GM12878 (cell line): ENCODE data around the gene DNAJC27. TPM values are rescaled to one million over a fixed set of nuclear protein-coding genes. Genes with fewer than 3 reads are reported as not detected.

ENCODE experiments used
- ATAC-seq: fragments of 200-7000 bp; cut with Tn5 transposase; 3 replicates; pipeline ENCODE4 v1.9.1; 2020; ENCODE audit warnings: mild to moderate bottlenecking, moderate library complexity
- BruUV-seq: library from RNA; stranded (reverse); fragments of 400-500 nt; replicated peaks from 2 replicates; lab custom pipeline; 2021; lab: Mats Ljungman, UMichigan
- CTCF ChIA-PET: fragments of 300-600 bp; sonication (Branson Sonifier 250); formaldehyde crosslinking; extraction: SDS; loops from one replicate; lab custom pipeline; 2021; ENCODE audit warnings: inconsistent platforms; lab: Yijun Ruan, JAX
- POLR2A ChIA-PET: fragments of 350-600 bp; formaldehyde crosslinking; extraction: SDS; loops from one replicate; lab custom pipeline; 2021; ENCODE audit warnings: inconsistent platforms; lab: Charles Lee
- RAD21 ChIA-PET: fragments of 300-600 bp; sonication (Branson Sonifier 250); formaldehyde crosslinking; loops from one replicate; lab custom pipeline; 2023; ENCODE audit warnings: antibody characterized with exemption; ENCODE audit not compliant: unreplicated experiment; lab: Charles Lee
- SMC1A ChIA-PET: fragments of 300-600 bp; sonication (Branson Sonifier 250); formaldehyde crosslinking; loops from one replicate; lab custom pipeline; 2023; ENCODE audit not compliant: unreplicated experiment, uncharacterized antibody; lab: Charles Lee
- DNase-seq: peaks from one replicate; pipeline ENCODE4 v3.0.0-alpha.2; 2011; ENCODE audit warnings: low read depth, low spot score
- FAIRE-seq: peaks from 3 replicates; lab custom pipeline; 2011; peaks lifted over from hg19 to GRCh38; lab: Jason Lieb, UNC
- H2AFZ ChIP-seq: 2 replicates; pipeline ENCODE4 v1.6.0; 2011; ENCODE audit warnings: low read depth, low read length, control low read depth; ENCODE audit not compliant: control insufficient read depth
- H3K27ac ChIP-seq: 2 replicates; pipeline ENCODE4 v1.5.1; 2011; ENCODE audit warnings: control low read depth; ENCODE audit not compliant: control insufficient read depth, insufficient read depth
- H3K27me3 ChIP-seq, 2 experiments: replicated peaks in 1 of 2; 2 replicates each; pipeline versions ENCODE4 v1.6.0 to v1.6.1; 2011; ENCODE audit warnings: low read length in 1 of 2; ENCODE audit not compliant: control insufficient read depth in 2 of 2, insufficient read depth in 2 of 2
- H3K36me3 ChIP-seq, 2 experiments: 2 replicates each; pipeline ENCODE4 v1.5.1; 2011; ENCODE audit warnings: low read length in 1 of 2; ENCODE audit not compliant: control insufficient read depth in 2 of 2, insufficient read depth in 2 of 2
- H3K4me1 ChIP-seq: 2 replicates; pipeline ENCODE4 v1.6.1; 2011; ENCODE audit warnings: mild to moderate bottlenecking, low read length, moderate library complexity, mixed read lengths; ENCODE audit not compliant: control insufficient read depth, insufficient read depth
- H3K4me2 ChIP-seq: 2 replicates; pipeline ENCODE4 v1.6.0; 2011; ENCODE audit warnings: control low read depth; ENCODE audit not compliant: control insufficient read depth, insufficient read depth
- H3K4me3 ChIP-seq: fragments of 200-600 bp; sonication (generic); 2 replicates; pipeline ENCODE4 v1.5.1; 2016
- H3K79me2 ChIP-seq: 2 replicates; pipeline ENCODE4 v1.6.0; 2011; ENCODE audit warnings: low read length; ENCODE audit not compliant: control insufficient read depth, insufficient read depth
- H3K9ac ChIP-seq: 2 replicates; pipeline ENCODE4 v1.8.0; 2011; ENCODE audit warnings: low read length, control low read depth, mixed read lengths; ENCODE audit not compliant: control insufficient read depth, insufficient read depth
- H3K9me3 ChIP-seq: replicated peaks from 3 replicates; pipeline ENCODE4 v1.5.1; 2011; ENCODE audit warnings: mild to moderate bottlenecking, low read length; ENCODE audit not compliant: control insufficient read depth, insufficient read depth
- H4K20me1 ChIP-seq: 2 replicates; pipeline ENCODE4 v1.6.0; 2011; ENCODE audit not compliant: control insufficient read depth, insufficient read depth
- E2F8 ChIP-seq: fragments of 450-650 bp; IDR thresholded peaks from 2 replicates; pipeline ENCODE4 v1.6.1; 2018; ENCODE audit warnings: mild to moderate bottlenecking, low read depth, moderate library complexity; ENCODE audit not compliant: partially characterized antibody
- FOXM1 ChIP-seq: IDR thresholded peaks from 2 replicates; pipeline ENCODE4 v1.6.1; 2012; ENCODE audit warnings: low read depth, mild to moderate bottlenecking, inconsistent platforms, low read length, moderate library complexity
- GABPA ChIP-seq: IDR thresholded peaks from 2 replicates; pipeline ENCODE4 v1.6.1; 2014; ENCODE audit warnings: antibody characterized with exemption, low read depth, mild to moderate bottlenecking, inconsistent platforms
- IRF5 ChIP-seq: fragments of 450-650 bp; IDR thresholded peaks from 2 replicates; pipeline ENCODE4 v1.6.1; 2017; ENCODE audit warnings: borderline replicate concordance
- JUNB ChIP-seq: IDR thresholded peaks from 2 replicates; pipeline ENCODE4 v1.6.1; 2016; ENCODE audit warnings: antibody characterized with exemption, mild to moderate bottlenecking
- JUND ChIP-seq: IDR thresholded peaks from 2 replicates; pipeline ENCODE4 v1.6.1; 2012; ENCODE audit warnings: low read depth, mild to moderate bottlenecking, low read length, improper control_type of control experiment, moderate library complexity
- NBN ChIP-seq: fragments of 450-650 bp; IDR thresholded peaks from 2 replicates; pipeline ENCODE4 v1.6.1; 2016
- SPI1 ChIP-seq: IDR thresholded peaks from 2 replicates; pipeline ENCODE4 v1.6.1; 2011; ENCODE audit warnings: low read depth, mild to moderate bottlenecking, low read length, moderate library complexity, borderline replicate concordance; ENCODE audit not compliant: insufficient read depth
- STAT3 ChIP-seq: IDR thresholded peaks from 2 replicates; pipeline ENCODE4 v1.6.1; 2011; ENCODE audit warnings: low read depth, low read length, improper control_type of control experiment
- ZNF592 ChIP-seq: fragments of 450-650 bp; IDR thresholded peaks from 2 replicates; pipeline ENCODE4 v1.6.1; 2017; ENCODE audit warnings: mild to moderate bottlenecking, moderate library complexity
- WGBS: methylation state at CpG from one replicate; pipeline ENCODE4 v1.1.6; 2016; ENCODE audit warnings: low lambda C conversion rate; ENCODE audit not compliant: insufficient replicate concordance, insufficient coverage; ENCODE audit errors: missing lambda C conversion rate; 5-methylcytosine and 5-hydroxymethylcytosine counted together
- in situ Hi-C: fragments of 300-500 bp; cut with MboI; formaldehyde crosslinking; loops from 9 replicates; pipeline ENCODE4 v1.14.3; 2018; ENCODE audit warnings: mixed read lengths
- intact Hi-C: fragments of 100-400 bp; cut with micrococcal nuclease; formaldehyde crosslinking; loops from one replicate; pipeline ENCODE4 v1.14.2; 2022; ENCODE audit not compliant: unreplicated experiment
- polyA plus RNA-seq, 11 experiments: library from polyadenylated mRNA; depleted of rRNA in 4 of 11; unstranded in 6 of 11; stranded (reverse) in 5 of 11; fragments of >200 nt; fragmentation: Nextera tagmentation in 4 of 11; fragmentation: Illumina TruSeq in 1 of 11; extraction: Ambion mirVana in 4 of 11; extraction: Trizol in 1 of 11; gene quantifications; 1 replicate in 1 of 11; 2 replicates in 10 of 11; pipeline versions ENCODE4 v1.2.1 to v1.2.3, GENCODE V29; 2011 to 2016; ENCODE audit warnings: inconsistent platforms in 2 of 11, missing spikeins in 2 of 11, low read depth in 1 of 11
- total RNA-seq, 4 experiments: library from RNA; depleted of rRNA in 3 of 4; stranded (reverse); fragments of >200 nt in 3 of 4; fragmentation: Illumina TruSeq in 1 of 4; extraction: Trizol in 1 of 4; gene quantifications; 2 replicates each; pipeline versions ENCODE4 v1.2.1 to v1.2.3, GENCODE V29; 2013 to 2021

Gene DNAJC27
- total and polyA plus RNA-seq, 10 of the 15 experiments (the other 5 are each of a cell fraction or from before 2014, with no cell fraction given): 0.95 to 9.6 (median 3.7) TPM

GRCh38 chr2:24910245-24910644 is 61.5 kb downstream of the DNAJC27 start:
- Histone ChIP-seq H3K27me3 (no peaks in the 10 kb centered on the region), H3K9me3 (peaks cover 4% of the 10 kb centered on the region; the same call in 2 of the 3 replicates), H4K20me1 (no peaks in the 10 kb centered on the region; the same call in 1 of the 2 replicates), H3K4me1 (no peaks in the 10 kb centered on the region), H3K36me3 (peaks cover 5 to 10% of the 10 kb centered on the region in 2 experiments; a peak in 3 of 4 replicates), H3K79me2 (peaks cover 8% of the 10 kb centered on the region), H3K4me3 (no peak overlapping the region), H3K4me2 (no peak overlapping the region), H3K27ac (no peak overlapping the region), H3K9ac (no peak overlapping the region), H2AFZ (no peak overlapping the region)
- FAIRE-seq: peak; percentile 41
- no TSS peak for BruUV-seq
- DNase-seq: no peak
- TF ChIP-seq NBN (no peak), ZNF592 (no peak), STAT3 (no peak), FOXM1 (no peak), JUND (no peak), GABPA (no peak), E2F8 (no peak), JUNB (no peak), IRF5 (no peak), SPI1 (no peak)
- ChIA-PET SMC1A (interaction anchor here (1.1 kb wide), 1 partner anchor 24 kb away, joined by 3 read pairs; no protein-coding TSS in a partner anchor), RAD21 (no interaction called here), POLR2A (no interaction called here), CTCF (no interaction called here)
- ATAC-seq: no peak
- intact Hi-C loops (no loop called here), in situ Hi-C loops (no loop called here)
- 97% methylated on average over 3 of the region's 3 CpGs for WGBS
